WERI-Rb-1 (cell line): Measurements from ENCODE around the gene CCDC12.

Experiments used
- DNase-seq: peaks from one replicate; pipeline ENCODE4 v3.0.0-alpha.2; 2020
- H3K27ac ChIP-seq: fragments of 250-450 bp; sonication (Bioruptor Pico); 2 replicates; pipeline ENCODE4 v1.5.1; 2020; ENCODE audit warnings: mild to moderate bottlenecking, moderate library complexity
- H3K27me3 ChIP-seq: fragments of 250-450 bp; sonication (Bioruptor Pico); 2 replicates; pipeline ENCODE4 v1.5.1; 2021; ENCODE audit warnings: mild to moderate bottlenecking, low read depth, moderate library complexity; ENCODE audit not compliant: insufficient read depth, severe bottlenecking
- H3K36me3 ChIP-seq: fragments of 250-450 bp; sonication (Bioruptor Pico); 2 replicates; pipeline ENCODE4 v1.5.1; 2020; ENCODE audit warnings: mild to moderate bottlenecking, moderate library complexity
- H3K4me3 ChIP-seq: 2 replicates; pipeline ENCODE4 v1.5.1; 2011; ENCODE audit warnings: low read depth, mild to moderate bottlenecking, control low read depth, low read length
- H3K9me3 ChIP-seq: fragments of 250-450 bp; sonication (Bioruptor Pico); 2 replicates; pipeline ENCODE4 v1.5.1; 2021; ENCODE audit warnings: mild to moderate bottlenecking, moderate library complexity; ENCODE audit not compliant: severe bottlenecking
- CTCF ChIP-seq: IDR thresholded peaks from 2 replicates; pipeline ENCODE4 v1.5.1; 2011; ENCODE audit warnings: low read depth, mild to moderate bottlenecking, control low read depth, inconsistent platforms, low read length

Gene CCDC12

GRCh38 chr3:46876313-46877300 is 99.9 kb downstream of the CCDC12 start:
- DNase-seq: no peak
- Histone ChIP-seq H3K4me3 (no peak overlapping the region), H3K27me3 (no peaks in the 10 kb centered on the region), H3K36me3 (no peaks in the 10 kb centered on the region), H3K9me3 (no peaks in the 10 kb centered on the region), H3K27ac (no peak overlapping the region)
- no peak for TF ChIP-seq CTCF

- H3K9me3 ChIP-seq: no peaks in the 10 kb centered on the region
- no peak for TF ChIP-seq CTCF
- no peaks in the 10 kb centered on the region for H3K36me3 ChIP-seq
- no peaks in the 10 kb centered on the region for H3K27me3 ChIP-seq
- no peak overlapping the region for H3K27ac ChIP-seq
- no peak for DNase-seq
- H3K4me3 ChIP-seq: no peak overlapping the region
Measured at GRCh38 chr3:46875560-46875959, 101.0 kb downstream of the CCDC12 start.

GRCh38 chr3:46874430-46874829 is 102.1 kb downstream of the CCDC12 start:
- H3K27me3 ChIP-seq: no peaks in the 10 kb centered on the region
- no peak for TF ChIP-seq CTCF
- no peak for DNase-seq

GRCh38 chr3:46873521-46873920 is 103.0 kb downstream of the CCDC12 start:
- Histone ChIP-seq H3K27ac (no peak overlapping the region), H3K4me3 (no peak overlapping the region), H3K27me3 (no peaks in the 10 kb centered on the region), H3K36me3 (no peaks in the 10 kb centered on the region), H3K9me3 (no peaks in the 10 kb centered on the region)
- TF ChIP-seq CTCF: no peak
- DNase-seq: no peak

More at GRCh38 chr3:46874430-46874829, 102.1 kb downstream of the CCDC12 start:
- Histone ChIP-seq H3K27ac (no peak overlapping the region), H3K9me3 (no peaks in the 10 kb centered on the region), H3K4me3 (no peak overlapping the region), H3K36me3 (no peaks in the 10 kb centered on the region)
